ENCODE data around the gene WDR27.
"Not testable (repeated sequence)": the region's sequence is repeated elsewhere in the genome, so short reads cannot be mapped to it uniquely, and the experiment has no call there.

DNA sequence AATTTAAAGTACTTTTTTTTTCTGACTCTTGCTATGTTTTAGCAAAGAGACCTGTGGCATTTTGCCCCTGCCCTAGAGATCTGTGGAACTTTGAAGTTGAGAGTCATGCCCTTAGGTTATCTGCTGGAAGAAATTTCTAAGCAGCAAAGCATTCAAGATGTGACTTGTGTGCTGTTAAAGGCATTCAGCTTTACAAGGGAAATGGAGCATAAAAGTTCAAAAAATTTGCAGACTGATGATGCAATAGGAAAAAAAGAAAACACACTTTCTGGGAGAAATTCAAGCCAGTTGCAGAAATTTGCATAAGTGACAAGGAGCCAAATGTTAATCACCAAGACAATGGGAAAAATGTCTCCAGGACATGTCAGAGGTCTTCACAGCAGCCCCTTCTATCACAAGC, 267.3 kb downstream of the WDR27 start:
- TF ChIP-seq, protein P1, sequence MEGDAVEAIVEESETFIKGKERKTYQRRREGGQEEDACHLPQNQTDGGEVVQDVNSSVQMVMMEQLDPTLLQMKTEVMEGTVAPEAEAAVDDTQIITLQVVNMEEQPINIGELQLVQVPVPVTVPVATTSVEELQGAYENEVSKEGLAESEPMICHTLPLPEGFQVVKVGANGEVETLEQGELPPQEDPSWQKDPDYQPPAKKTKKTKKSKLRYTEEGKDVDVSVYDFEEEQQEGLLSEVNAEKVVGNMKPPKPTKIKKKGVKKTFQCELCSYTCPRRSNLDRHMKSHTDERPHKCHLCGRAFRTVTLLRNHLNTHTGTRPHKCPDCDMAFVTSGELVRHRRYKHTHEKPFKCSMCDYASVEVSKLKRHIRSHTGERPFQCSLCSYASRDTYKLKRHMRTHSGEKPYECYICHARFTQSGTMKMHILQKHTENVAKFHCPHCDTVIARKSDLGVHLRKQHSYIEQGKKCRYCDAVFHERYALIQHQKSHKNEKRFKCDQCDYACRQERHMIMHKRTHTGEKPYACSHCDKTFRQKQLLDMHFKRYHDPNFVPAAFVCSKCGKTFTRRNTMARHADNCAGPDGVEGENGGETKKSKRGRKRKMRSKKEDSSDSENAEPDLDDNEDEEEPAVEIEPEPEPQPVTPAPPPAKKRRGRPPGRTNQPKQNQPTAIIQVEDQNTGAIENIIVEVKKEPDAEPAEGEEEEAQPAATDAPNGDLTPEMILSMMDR (IDR thresholded peaks at IDR 0.05): not testable (repeated sequence)
- TF ChIP-seq RAD21 (conservative IDR thresholded peaks at IDR 0.05 in 1 of 2, IDR thresholded peaks at IDR 0.05 in 1 of 2): not testable (repeated sequence)
